Aorta (tissue), 5 donors: ENCODE results near the gene EIF4E1B. TPM values are rescaled to one million over a fixed set of nuclear protein-coding genes. Genes with fewer than 3 reads are reported as not detected.
"Not testable (repeated sequence)": the region's sequence is repeated elsewhere in the genome, so short reads cannot be mapped to it uniquely, and the experiment has no call there.

Experiments used
- ATAC-seq: fragments of 200-7000 bp; cut with Tn5 transposase; one replicate; pipeline ENCODE4 v1.9.1; 2022; ENCODE audit warnings: moderate library complexity; ENCODE audit not compliant: low FRiP score
- DNase-seq, 2 donors: peaks; one replicate each; pipeline ENCODE4 v3.0.0-alpha.2; 2020
- H3K27ac ChIP-seq, 2 donors: one replicate each; pipeline ENCODE4 v1.5.1; 2013; ENCODE audit warnings: low read length in 2 of 2, mild to moderate bottlenecking in 2 of 2, moderate library complexity in 2 of 2, control low read depth in 1 of 2, inconsistent platforms in 1 of 2, low read depth in 1 of 2
- H3K27me3 ChIP-seq, 2 donors: one replicate each; pipeline ENCODE4 v1.6.1; 2013; ENCODE audit warnings: control low read depth in 1 of 2, low read length in 1 of 2, mild to moderate bottlenecking in 1 of 2, moderate library complexity in 1 of 2; ENCODE audit not compliant: insufficient read depth in 2 of 2, control insufficient read depth in 1 of 2
- H3K36me3 ChIP-seq, 2 donors: one replicate each; pipeline ENCODE4 v1.6.1; 2013; ENCODE audit warnings: control low read depth in 1 of 2, low read length in 1 of 2, mild to moderate bottlenecking in 1 of 2; ENCODE audit not compliant: insufficient read depth in 2 of 2, control insufficient read depth in 1 of 2
- H3K4me1 ChIP-seq, 2 donors: one replicate each; pipeline ENCODE4 v1.6.1; 2013; ENCODE audit warnings: low read length in 2 of 2, control low read depth in 1 of 2, mild to moderate bottlenecking in 1 of 2, moderate library complexity in 1 of 2; ENCODE audit not compliant: insufficient read depth in 2 of 2, control insufficient read depth in 1 of 2
- H3K4me3 ChIP-seq, 2 donors: one replicate each; pipeline ENCODE4 v1.5.1; 2013; ENCODE audit warnings: low read length in 2 of 2, control low read depth in 1 of 2, mild to moderate bottlenecking in 1 of 2
- H3K9me3 ChIP-seq: one replicate; pipeline ENCODE4 v1.6.1; 2013; ENCODE audit warnings: mild to moderate bottlenecking, low read length; ENCODE audit not compliant: control insufficient read depth
- WGBS, 2 donors: extraction: QIAGEN DNeasy Blood & Tissue Kit; methylation state at CpG; one replicate each; pipeline ENCODE4 v1.1.7; 2013; 5-methylcytosine and 5-hydroxymethylcytosine counted together
- intact Hi-C, 2 donors: fragments of 100-400 bp; cut with DNase I; formaldehyde crosslinking; loops; one replicate each; pipeline versions ENCODE4 v1.14.2 to v1.15.0; 2022
- long read RNA-seq, 2 donors: library from polyadenylated mRNA; unstranded; transcript quantifications; one replicate each; pipeline ENCODE4 v2.0.0, GENCODE V29; 2020 to 2021
- polyA plus RNA-seq, 2 donors: library from polyadenylated mRNA; stranded (reverse); fragments of 200-250 nt; gene quantifications; one replicate each; pipeline ENCODE4 v1.2.3, GENCODE V29; 2013
- total RNA-seq, 2 donors: library from RNA; stranded (reverse); fragmentation: NEBNext Ultra II Directional; extraction: Animal tissue kit (Norgen Biotek cat#: 25700); gene quantifications; one replicate each; pipeline ENCODE4 v1.2.1, GENCODE V29; 2021
- donor health status: healthy with polysubstance abuse.
- donor health status: Bipolar disorder and iron deficiency.
- donor health status: DM: no; HTN: no; CAD: no.
- donor health status: DM: no; HTN: no; CAD: no.
- donor health status: DM: yes; HTN: yes; CAD: no.

EIF4E1B gene, protein sequence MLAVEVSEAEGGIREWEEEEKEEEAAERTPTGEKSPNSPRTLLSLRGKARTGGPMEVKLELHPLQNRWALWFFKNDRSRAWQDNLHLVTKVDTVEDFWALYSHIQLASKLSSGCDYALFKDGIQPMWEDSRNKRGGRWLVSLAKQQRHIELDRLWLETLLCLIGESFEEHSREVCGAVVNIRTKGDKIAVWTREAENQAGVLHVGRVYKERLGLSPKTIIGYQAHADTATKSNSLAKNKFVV
- total RNA-seq (not detected), polyA plus RNA-seq (not detected)
- long read RNA-seq, donor 1 = 0 reads
- long read RNA-seq, donor 2 = 0 reads

GRCh38 chr5:176629853-176630680 is at the start of gene EIF4E1B, which contains the start of gene SNCB:
TSS of gene EIF4E1B (plus strand) at chr5:176630675. CDS start at chr5:176642788, 12,113 bp downstream.
TSS of gene SNCB (minus strand) at chr5:176630534. CDS start at chr5:176629654, 880 bp downstream.
- intact Hi-C loops = no loop called here
- ATAC-seq = peak; percentile 61
- 0 to 1% methylated on average over 73 to 94 of the region's 94 CpGs for WGBS, 2 donors
- DNase-seq = no peak
- no peaks in the 10 kb centered on the region for H3K27me3 ChIP-seq
- H3K4me1 ChIP-seq = no peaks in the 10 kb centered on the region
- no peak within 1 kb of the TSS for H3K27ac ChIP-seq
- no peaks in the 10 kb centered on the region for H3K36me3 ChIP-seq
- H3K4me3 ChIP-seq = peak within 1 kb of the TSS in 1 of 2 donors; percentile 5
- H3K9me3 ChIP-seq = no peaks in the 10 kb centered on the region

DNA sequence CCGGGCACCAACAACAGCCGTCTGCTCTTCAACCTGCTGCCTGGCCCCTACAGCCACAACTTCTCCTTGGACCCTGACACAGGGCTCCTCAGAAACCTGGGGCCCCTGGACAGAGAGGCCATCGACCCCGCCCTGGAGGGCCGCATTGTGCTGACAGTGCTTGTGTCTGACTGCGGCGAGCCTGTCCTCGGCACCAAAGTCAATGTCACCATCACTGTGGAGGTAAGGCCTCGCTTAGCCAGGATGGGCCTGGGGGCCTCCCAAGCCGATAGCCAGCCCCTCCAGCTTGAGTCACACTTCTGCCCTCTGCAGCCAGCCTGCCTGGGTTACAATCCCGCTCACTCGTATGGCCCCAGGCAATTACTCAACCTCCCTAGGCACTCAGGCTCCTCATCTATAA is 49.1 kb upstream of the EIF4E1B start:
- WGBS, 2 donors = 89% methylated on average over 12 of the region's 12 CpGs
- no peaks in the 10 kb centered on the region for H3K27me3 ChIP-seq
- H3K9me3 ChIP-seq = peaks cover 13% of the 10 kb centered on the region
- H3K4me3 ChIP-seq = no peak overlapping the region
- H3K36me3 ChIP-seq = no peaks in the 10 kb centered on the region
- H3K4me1 ChIP-seq = no peaks in the 10 kb centered on the region
- no peak overlapping the region for H3K27ac ChIP-seq
- intact Hi-C loops = no loop called here
- no peak for DNase-seq
- ATAC-seq = no peak

DNA sequence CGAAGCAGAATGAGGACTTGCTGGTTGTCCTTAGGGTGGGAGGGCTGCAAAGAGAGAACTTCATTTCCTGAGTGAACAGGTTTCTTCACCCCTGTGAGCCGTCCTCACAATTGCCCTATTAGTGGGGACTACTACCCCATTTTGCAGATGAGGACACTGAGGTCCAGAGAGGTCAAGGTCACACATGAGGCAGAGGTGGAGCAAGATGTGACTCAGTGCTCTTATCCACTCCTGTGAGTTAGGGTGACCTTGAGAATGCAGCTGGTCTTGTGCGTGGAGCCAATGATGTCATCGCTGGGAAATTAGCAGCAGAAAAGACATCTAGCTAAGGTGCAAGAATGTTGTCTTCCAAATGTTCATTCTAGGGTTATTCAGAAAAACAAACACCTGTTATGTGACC is 47.4 kb upstream of the EIF4E1B start:
- 79 to 84% methylated on average over 4 of the region's 4 CpGs for WGBS, 2 donors
- H3K36me3 ChIP-seq = no peaks in the 10 kb centered on the region
- intact Hi-C loops = no loop called here
- H3K27ac ChIP-seq = no peak overlapping the region
- DNase-seq (no peak), ATAC-seq (no peak)
- no peaks in the 10 kb centered on the region for H3K27me3 ChIP-seq
- H3K9me3 ChIP-seq = peaks cover 13% of the 10 kb centered on the region
- H3K4me1 ChIP-seq = no peaks in the 10 kb centered on the region
- no peak overlapping the region for H3K4me3 ChIP-seq

DNA sequence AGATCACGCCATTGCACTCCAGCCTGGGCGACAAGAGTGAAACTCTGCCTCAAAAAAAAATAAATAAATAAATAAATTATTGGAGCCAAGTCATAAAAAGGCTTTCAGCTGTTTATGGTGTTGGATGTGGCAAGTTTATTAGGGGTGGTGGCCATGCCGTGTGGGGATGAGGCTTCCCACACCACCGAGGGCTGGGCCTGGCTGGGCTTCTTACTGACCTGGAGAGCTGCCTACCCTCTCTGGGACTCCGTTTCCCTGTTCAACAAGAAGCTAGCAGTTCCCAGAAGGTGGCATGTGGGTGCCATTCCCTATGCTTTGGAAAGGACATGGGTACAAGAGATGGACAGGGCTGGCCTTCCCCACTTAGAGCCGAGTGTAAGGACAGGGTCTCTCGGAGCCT is 43.1 kb upstream of the EIF4E1B start:
- no peak for DNase-seq
- intact Hi-C loops = no loop called here
- H3K4me3 ChIP-seq = no peak overlapping the region
- WGBS, 2 donors = 88 to 89% methylated on average over 7 of the region's 7 CpGs
- H3K36me3 ChIP-seq = no peaks in the 10 kb centered on the region
- ATAC-seq = no peak
- H3K27me3 ChIP-seq = no peaks in the 10 kb centered on the region
- H3K9me3 ChIP-seq = peaks cover 13% of the 10 kb centered on the region
- no peaks in the 10 kb centered on the region for H3K4me1 ChIP-seq
- no peak overlapping the region for H3K27ac ChIP-seq

GRCh38 chr5:176588297-176588696 is 42.2 kb upstream of the EIF4E1B start:
- Histone ChIP-seq H3K4me3 (no peak overlapping the region), H3K36me3 (no peaks in the 10 kb centered on the region), H3K27me3 (no peaks in the 10 kb centered on the region), H3K27ac (no peak overlapping the region), H3K9me3 (peaks cover 13% of the 10 kb centered on the region), H3K4me1 (no peaks in the 10 kb centered on the region)
- DNase-seq = no peak
- no peak for ATAC-seq
- intact Hi-C loops = no loop called here

DNA sequence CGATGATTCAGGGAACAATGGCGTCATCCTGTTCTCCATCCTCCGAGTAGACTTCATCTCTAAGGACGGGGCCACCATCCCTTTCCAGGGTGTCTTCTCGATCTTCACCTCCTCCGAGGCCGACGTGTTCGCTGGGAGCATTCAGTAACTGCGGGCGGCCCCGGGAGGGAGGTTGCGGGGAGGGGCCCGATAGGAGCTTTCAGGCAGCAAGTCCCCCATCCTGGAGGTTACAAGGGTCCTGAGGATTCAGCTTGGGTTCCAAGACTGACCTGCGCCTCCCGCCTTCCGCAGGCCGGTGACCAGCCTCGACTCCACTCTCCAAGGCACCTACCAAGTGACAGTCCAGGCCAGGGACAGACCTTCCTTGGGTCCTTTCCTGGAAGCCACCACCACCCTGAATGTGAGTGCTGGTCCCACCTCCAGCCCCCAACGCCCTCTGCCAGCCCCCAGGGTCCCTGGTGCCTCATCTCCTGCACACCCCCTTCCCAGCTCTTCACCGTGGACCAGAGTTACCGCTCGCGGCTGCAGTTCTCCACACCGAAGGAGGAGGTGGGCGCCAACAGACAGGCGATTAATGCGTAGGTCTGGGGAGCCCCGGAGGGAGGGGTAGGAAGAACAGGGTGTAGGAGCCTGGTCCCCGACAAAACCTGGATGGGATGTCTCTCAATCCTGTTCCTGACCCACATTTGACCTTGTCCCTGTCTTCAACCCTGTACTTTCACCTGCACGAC is 41.3 kb upstream of the EIF4E1B start:
- Histone ChIP-seq H3K4me1 (no peaks in the 10 kb centered on the region), H3K36me3 (no peaks in the 10 kb centered on the region), H3K4me3 (no peak overlapping the region), H3K9me3 (peaks cover 10% of the 10 kb centered on the region), H3K27ac (no peak overlapping the region), H3K27me3 (no peaks in the 10 kb centered on the region)
- WGBS, 2 donors = 87% methylated on average over 31 of the region's 31 CpGs
- ATAC-seq = no peak
- DNase-seq = no peak
- intact Hi-C loops = no loop called here

DNA sequence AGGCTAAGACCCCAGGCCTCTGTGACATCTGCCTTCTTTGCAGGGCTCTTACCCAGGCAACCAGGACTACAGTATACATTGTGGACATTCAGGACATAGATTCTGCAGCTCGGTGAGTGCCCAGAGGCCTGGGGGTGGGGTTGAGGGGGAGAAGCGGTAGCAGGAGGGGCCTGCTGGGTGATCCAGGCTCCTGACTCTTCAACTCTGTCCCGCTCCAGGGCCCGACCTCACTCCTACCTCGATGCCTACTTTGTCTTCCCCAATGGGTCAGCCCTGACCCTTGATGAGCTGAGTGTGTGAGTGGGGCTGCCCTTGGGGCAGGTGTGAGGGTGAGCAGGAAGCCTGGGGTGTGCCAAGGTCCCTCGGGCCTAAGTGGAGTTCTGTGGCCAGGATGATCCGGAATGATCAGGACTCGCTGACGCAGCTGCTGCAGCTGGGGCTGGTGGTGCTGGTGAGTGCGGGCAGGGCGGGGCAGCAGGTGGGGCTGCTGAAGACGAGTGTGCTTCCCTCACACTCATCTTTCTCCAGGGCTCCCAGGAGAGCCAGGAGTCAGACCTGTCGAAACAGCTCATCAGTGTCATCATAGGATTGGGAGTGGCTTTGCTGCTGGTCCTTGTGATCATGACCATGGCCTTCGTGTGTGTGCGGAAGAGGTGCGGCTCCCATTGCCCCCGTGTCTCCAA is 40.3 kb upstream of the EIF4E1B start:
- Histone ChIP-seq H3K9me3 (peaks cover 2% of the 10 kb centered on the region), H3K4me3 (no peak overlapping the region), H3K36me3 (no peaks in the 10 kb centered on the region), H3K27ac (no peak overlapping the region), H3K4me1 (no peaks in the 10 kb centered on the region), H3K27me3 (no peaks in the 10 kb centered on the region)
- DNase-seq (no peak), ATAC-seq (no peak)
- WGBS, 2 donors = 85% methylated on average over 17 of the region's 17 CpGs
- intact Hi-C loops = no loop called here

DNA sequence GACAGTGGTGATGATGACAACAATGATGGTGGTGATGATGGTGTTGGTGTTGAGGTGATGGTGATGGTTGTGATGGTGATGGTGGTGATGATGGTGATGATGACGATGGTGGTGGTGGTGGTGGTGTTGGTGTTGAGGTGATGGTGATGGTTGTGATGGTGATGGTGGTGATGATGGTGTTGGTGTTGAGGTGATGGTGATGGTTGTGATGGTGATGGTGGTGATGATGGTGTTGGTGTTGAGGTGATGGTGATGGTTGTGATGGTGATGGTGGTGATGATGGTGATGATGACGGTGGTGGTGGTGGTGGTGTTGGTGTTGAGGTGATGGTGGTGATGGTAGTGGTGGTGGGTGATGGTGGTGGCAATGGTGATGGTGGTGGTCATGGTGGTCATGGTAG is 38.8 kb upstream of the EIF4E1B start:
- H3K27ac ChIP-seq, H3K4me3 ChIP-seq, H3K9me3 ChIP-seq, H3K27me3 ChIP-seq, H3K36me3 ChIP-seq, ATAC-seq, DNase-seq, intact Hi-C loops, H3K4me1 ChIP-seq: not testable (repeated sequence)
- 74 to 89% methylated on average over 1 to 2 of the region's 2 CpGs for WGBS, 2 donors
